HCT116 (cell line): Measurements from ENCODE around the gene FGF8.

Experiments used
- CTCF ChIP-seq, 3 experiments: fragments of 200-600 bp in 1 of 3; sonication (generic) in 1 of 3; IDR thresholded peaks in 2 of 3; conservative IDR thresholded peaks in 1 of 3; 2 replicates each; pipeline ENCODE4 v1.5.1; 2012 to 2017; ENCODE audit warnings: low read depth in 2 of 3, low read length in 2 of 3, antibody characterized with exemption in 1 of 3, borderline replicate concordance in 1 of 3, control low read depth in 1 of 3, mild to moderate bottlenecking in 1 of 3, mixed read lengths in 1 of 3, mixed run types in 1 of 3, moderate library complexity in 1 of 3; ENCODE audit not compliant: insufficient read depth in 1 of 3
- EGR1 ChIP-seq: IDR thresholded peaks from 2 replicates; pipeline ENCODE4 v1.6.1; 2012; ENCODE audit warnings: low read depth
- EZH2 ChIP-seq: fragments of 200-600 bp; sonication (generic); IDR thresholded peaks from 2 replicates; pipeline ENCODE4 v1.6.1; 2017; ENCODE audit warnings: antibody characterized with exemption, mixed run types
- EZH2phosphoT487 ChIP-seq: fragments of 200-600 bp; IDR thresholded peaks from 2 replicates; pipeline ENCODE4 v1.6.1; 2018; ENCODE audit warnings: antibody characterized with exemption, borderline replicate concordance
- POLR2A ChIP-seq: IDR thresholded peaks from 2 replicates; pipeline ENCODE4 v1.7.0; 2011; ENCODE audit warnings: borderline replicate concordance; ENCODE audit not compliant: insufficient read depth, insufficient read length; ENCODE audit errors: extremely low read depth
- POLR2AphosphoS5 ChIP-seq: IDR thresholded peaks from 2 replicates; pipeline ENCODE4 v1.6.1; 2011; ENCODE audit warnings: mild to moderate bottlenecking, low read depth, low read length, moderate library complexity
- RAD21 ChIP-seq: IDR thresholded peaks from 2 replicates; pipeline ENCODE4 v1.6.1; 2012; ENCODE audit warnings: low read depth, mild to moderate bottlenecking
- ZBTB33 ChIP-seq: IDR thresholded peaks from 2 replicates; pipeline ENCODE4 v1.6.1; 2011; ENCODE audit warnings: mild to moderate bottlenecking, low read length, moderate library complexity; ENCODE audit not compliant: insufficient replicate concordance; ENCODE audit errors: extremely low read depth

- TF ChIP-seq CTCF (IDR thresholded peaks at IDR 0.05 in 2 of 3, conservative IDR thresholded peaks at IDR 0.05 in 1 of 3; ENCODE audit: borderline replicate concordance in 1 of 3, insufficient read depth in 1 of 3, low read depth in 2 of 3, low read length in 2 of 3) (no peak), ZBTB33 (no peak), POLR2AphosphoS5 (no peak), EGR1 (no peak), EZH2 (no peak), POLR2A (no peak), RAD21 (no peak), EZH2phosphoT487 (no peak)
Measured at GRCh38 chr10:101816376-101816775, 40.5 kb upstream of the FGF8 start.
